ENCODE measurements around the gene ANO6. TPM values are rescaled to one million over a fixed set of nuclear protein-coding genes. Genes with fewer than 3 reads are reported as not detected.

ANO6 gene
- total RNA-seq, 1 donor from 2014 or later: 57.6 TPM

DNA sequence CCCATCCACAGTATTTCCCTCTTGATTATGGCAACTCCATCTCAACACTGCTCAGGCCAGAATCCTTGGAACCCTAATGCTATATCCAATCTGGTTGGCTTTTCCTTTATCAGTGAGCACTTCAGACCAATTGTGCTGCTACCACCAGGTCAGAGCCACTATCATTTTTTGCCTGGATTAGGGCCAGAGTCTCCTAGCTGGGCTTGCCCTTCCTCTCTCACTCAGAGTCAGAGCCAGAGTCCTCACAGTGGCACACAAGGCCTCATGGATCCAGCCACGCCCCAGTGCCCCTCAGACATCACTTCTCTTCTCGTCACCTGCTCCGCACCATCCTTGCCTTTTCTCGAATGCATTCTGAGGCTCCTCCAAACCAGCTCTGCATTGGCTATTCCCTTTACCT is 211.1 kb downstream of the ANO6 start:
- no peak for DNase-seq (ENCODE audit: low read depth)
- no peak overlapping the region for H3K4me3 ChIP-seq (ENCODE audit: low read depth, low read length)
- TF ChIP-seq, protein P1, sequence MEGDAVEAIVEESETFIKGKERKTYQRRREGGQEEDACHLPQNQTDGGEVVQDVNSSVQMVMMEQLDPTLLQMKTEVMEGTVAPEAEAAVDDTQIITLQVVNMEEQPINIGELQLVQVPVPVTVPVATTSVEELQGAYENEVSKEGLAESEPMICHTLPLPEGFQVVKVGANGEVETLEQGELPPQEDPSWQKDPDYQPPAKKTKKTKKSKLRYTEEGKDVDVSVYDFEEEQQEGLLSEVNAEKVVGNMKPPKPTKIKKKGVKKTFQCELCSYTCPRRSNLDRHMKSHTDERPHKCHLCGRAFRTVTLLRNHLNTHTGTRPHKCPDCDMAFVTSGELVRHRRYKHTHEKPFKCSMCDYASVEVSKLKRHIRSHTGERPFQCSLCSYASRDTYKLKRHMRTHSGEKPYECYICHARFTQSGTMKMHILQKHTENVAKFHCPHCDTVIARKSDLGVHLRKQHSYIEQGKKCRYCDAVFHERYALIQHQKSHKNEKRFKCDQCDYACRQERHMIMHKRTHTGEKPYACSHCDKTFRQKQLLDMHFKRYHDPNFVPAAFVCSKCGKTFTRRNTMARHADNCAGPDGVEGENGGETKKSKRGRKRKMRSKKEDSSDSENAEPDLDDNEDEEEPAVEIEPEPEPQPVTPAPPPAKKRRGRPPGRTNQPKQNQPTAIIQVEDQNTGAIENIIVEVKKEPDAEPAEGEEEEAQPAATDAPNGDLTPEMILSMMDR (conservative IDR thresholded peaks at IDR 0.05; ENCODE audit: low read depth, low read length): no peak

DNA sequence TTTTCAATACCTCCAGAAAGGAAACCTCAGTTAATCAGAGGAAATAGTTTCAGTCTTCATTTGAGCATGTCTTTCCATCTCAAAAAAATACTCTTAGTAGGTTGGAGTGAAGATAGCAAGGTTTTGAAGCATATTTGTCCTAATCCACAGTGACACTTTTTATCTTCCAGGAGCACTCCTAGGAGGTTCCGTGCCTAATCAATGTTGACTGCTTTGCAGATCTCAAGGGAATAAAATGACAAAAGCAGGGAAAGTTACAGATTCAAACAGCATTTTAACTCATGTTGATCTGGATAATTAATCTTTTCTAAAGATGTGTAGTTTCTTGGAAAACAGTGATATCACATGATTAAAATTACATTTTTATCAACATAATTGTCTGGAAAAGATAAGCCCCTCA is 213.9 kb downstream of the ANO6 start:
- no peak for DNase-seq (ENCODE audit: low read depth)
- no peak overlapping the region for H3K4me3 ChIP-seq (ENCODE audit: low read depth, low read length)
- TF ChIP-seq, protein P1 (conservative IDR thresholded peaks at IDR 0.05; ENCODE audit: low read depth, low read length): no peak

DNA sequence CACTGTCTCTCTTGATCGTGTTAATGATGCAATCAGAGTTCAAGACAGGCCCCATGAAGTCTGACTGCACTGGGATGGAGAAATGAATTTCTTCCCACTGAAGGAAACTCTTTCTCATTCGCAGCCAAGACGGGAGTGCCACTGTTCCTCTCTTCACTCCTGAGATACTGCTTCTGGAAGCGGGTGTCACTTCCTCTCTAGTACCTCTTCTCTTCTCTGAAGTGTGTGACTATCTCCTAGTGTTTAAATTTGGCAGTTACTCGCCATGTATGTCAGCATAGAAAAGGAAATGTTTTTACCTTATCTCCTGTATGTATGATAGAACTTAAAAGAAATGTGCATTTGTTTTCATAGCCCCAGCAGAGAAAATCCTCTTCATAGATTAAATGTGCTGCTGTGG is 215.2 kb downstream of the ANO6 start:
- TF ChIP-seq, protein P1 (conservative IDR thresholded peaks at IDR 0.05; ENCODE audit: low read depth, low read length): no peak
- DNase-seq (ENCODE audit: low read depth): no peak
- H3K4me3 ChIP-seq (ENCODE audit: low read depth, low read length): no peak overlapping the region

DNA sequence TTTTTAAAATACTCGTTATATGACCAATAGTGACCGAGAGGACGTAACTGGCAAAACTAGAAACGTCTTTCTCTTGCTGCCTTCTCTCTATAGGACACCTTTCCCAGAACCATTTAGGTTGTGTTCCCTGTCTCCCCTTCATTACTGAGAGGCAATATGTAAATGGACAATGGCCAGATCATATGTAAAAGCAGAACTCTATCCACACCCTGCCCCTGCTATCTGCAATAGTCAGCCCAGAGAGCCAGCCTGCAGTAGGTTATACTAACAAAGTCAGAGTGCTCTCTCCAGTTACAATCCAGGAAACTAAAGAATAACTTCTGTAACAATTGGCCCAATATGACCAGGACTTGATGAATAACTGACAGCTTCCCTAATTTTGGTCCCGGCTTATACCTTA is 216.8 kb downstream of the ANO6 start:
- DNase-seq (ENCODE audit: low read depth): no peak
- TF ChIP-seq, protein P1 (conservative IDR thresholded peaks at IDR 0.05; ENCODE audit: low read depth, low read length): no peak
- H3K4me3 ChIP-seq (ENCODE audit: low read depth, low read length): no peak overlapping the region

DNA sequence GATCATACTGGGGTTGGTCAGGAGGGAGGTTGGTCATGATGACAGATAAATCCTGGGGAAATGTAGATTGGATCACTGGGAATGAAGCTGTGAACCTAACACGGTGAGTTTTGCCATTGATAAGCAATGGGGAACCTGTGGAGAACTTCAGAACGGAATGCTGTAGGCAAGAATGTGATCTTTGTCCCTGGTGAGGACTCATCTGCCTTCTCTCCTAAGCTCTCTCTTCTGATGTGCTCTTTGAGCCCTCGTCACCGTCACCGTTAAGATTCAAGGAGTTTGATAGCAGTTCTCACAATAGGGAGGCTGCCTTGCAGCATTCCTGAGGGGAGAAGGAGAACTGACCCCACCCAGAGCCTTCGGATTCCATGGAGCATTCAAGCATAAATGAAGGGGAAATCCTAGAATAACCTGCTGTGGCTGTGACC is 217.6 kb downstream of the ANO6 start:
- no peak overlapping the region for H3K4me3 ChIP-seq (ENCODE audit: low read depth, low read length)
- TF ChIP-seq, protein P1 (conservative IDR thresholded peaks at IDR 0.05; ENCODE audit: low read depth, low read length): no peak
- peak; percentile 39 for DNase-seq (ENCODE audit: low read depth)

DNA sequence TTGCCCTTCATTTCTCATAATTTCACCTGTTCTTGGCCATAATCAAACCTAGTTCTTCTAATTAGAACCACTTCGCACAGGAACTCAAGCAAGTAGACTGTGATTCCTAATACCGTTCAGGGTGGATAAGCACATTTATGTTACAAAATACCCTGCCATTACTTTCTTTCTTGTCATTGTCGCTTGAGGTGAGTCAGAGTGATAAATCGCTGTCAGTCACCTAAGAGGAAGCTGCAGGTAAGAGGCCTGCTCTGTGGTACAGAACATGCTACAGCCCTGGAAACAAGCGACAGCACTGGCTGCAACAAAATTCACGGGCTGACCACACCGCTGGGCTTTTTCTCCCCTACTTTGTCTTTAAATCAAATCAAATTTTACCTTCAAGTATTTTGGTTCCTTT is 218.2 kb downstream of the ANO6 start:
- TF ChIP-seq, protein P1 (conservative IDR thresholded peaks at IDR 0.05; ENCODE audit: low read depth, low read length): no peak
- DNase-seq (ENCODE audit: low read depth): no peak
- no peak overlapping the region for H3K4me3 ChIP-seq (ENCODE audit: low read depth, low read length)

DNA sequence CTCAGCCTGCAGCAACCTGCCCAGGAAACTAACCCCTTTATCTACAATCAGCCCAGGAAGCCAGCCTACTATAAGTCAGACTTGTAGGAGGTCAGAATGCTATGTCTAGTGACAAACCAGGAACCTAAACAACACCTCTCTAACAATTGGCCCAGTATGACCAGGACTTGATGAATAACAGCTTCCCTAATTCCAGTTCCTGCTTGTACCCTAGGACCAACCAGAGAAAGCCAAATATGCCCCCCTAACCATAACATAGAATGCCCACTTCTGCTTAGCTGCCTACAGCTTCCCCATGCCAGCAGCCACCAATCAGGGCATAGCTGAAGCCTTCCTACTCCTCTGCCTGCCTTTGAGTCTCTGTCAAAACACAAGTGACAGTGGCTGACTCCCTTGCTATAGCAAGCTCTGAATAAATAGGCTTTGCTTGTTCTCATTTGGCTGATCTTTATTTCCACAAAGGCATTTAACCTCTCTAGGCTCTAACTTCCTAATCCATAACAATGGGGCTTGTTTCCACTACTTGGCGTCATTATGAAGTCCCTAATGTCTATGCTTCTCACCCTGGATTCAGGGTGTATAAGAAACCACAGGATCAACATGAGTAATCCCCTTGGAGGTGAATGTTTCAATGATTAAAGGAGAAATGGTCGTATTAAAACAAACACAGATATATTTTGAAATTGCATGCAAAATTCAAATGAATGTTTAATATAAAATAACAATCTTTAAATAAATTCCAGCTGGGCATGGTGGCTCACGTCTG is 220.2 kb downstream of the ANO6 start:
- TF ChIP-seq, protein P1 (conservative IDR thresholded peaks at IDR 0.05; ENCODE audit: low read depth, low read length): no peak
- no peak for DNase-seq (ENCODE audit: low read depth)
- no peak overlapping the region for H3K4me3 ChIP-seq (ENCODE audit: low read depth, low read length)
